ENCODE results near the gene GALK2.
"Not testable (repeated sequence)": the region's sequence is repeated elsewhere in the genome, so short reads cannot be mapped to it uniquely, and the experiment has no call there.

The GALK2 gene

GRCh38 chr15:49215768-49216739 is 46.0 kb downstream of the GALK2 start:
- FAIRE-seq (peak; percentile 86), DNase-seq (ENCODE audit: low spot score) (peak; percentile 70)

GRCh38 chr15:49223536-49224274 is 53.7 kb downstream of the GALK2 start:
- no peak for FAIRE-seq
- no peak for DNase-seq (ENCODE audit: low spot score)

- no peak for DNase-seq (ENCODE audit: low spot score)
- FAIRE-seq: no peak
These were observed 55.7 kb downstream of the GALK2 start for GRCh38 chr15:49225572-49226281.

- FAIRE-seq (no peak), DNase-seq (ENCODE audit: low spot score) (no peak)
These were observed 57.6 kb downstream of the GALK2 start for GRCh38 chr15:49227602-49228001.

GRCh38 chr15:49229922-49230321 is 59.9 kb downstream of the GALK2 start:
- DNase-seq (ENCODE audit: low spot score): no peak
- FAIRE-seq: no peak

GRCh38 chr15:49232236-49232806 is 62.3 kb downstream of the GALK2 start:
- FAIRE-seq (no peak), DNase-seq (ENCODE audit: low spot score) (no peak)

- FAIRE-seq (peak; percentile 53), DNase-seq (ENCODE audit: low spot score) (peak; percentile 60)
These were observed 65.5 kb downstream of the GALK2 start for GRCh38 chr15:49235446-49236124.

- DNase-seq (ENCODE audit: low spot score): no peak
- no peak for FAIRE-seq
These were observed 66.8 kb downstream of the GALK2 start for GRCh38 chr15:49236869-49237268.

GRCh38 chr15:49238342-49238741 is 68.3 kb downstream of the GALK2 start:
- DNase-seq (ENCODE audit: low spot score): no peak
- no peak for FAIRE-seq

GRCh38 chr15:49239105-49239504 is 69.1 kb downstream of the GALK2 start:
- FAIRE-seq: no peak
- no peak for DNase-seq (ENCODE audit: low spot score)

- FAIRE-seq (no peak), DNase-seq (ENCODE audit: low spot score) (no peak)
These were observed 72.8 kb downstream of the GALK2 start for GRCh38 chr15:49242820-49243219.

- FAIRE-seq (no peak), DNase-seq (ENCODE audit: low spot score) (no peak)
These were observed 77.6 kb downstream of the GALK2 start for GRCh38 chr15:49247556-49248110.

- FAIRE-seq (no peak), DNase-seq (ENCODE audit: low spot score) (no peak)
These were observed 78.2 kb downstream of the GALK2 start for GRCh38 chr15:49248291-49248690.

GRCh38 chr15:49255966-49256759 is 86.1 kb downstream of the GALK2 start:
- FAIRE-seq: no peak
- DNase-seq (ENCODE audit: low spot score): no peak

- not testable (repeated sequence) for FAIRE-seq
These were observed 95.1 kb downstream of the GALK2 start for GRCh38 chr15:49265117-49265516.

GRCh38 chr15:49265911-49266310 is 95.9 kb downstream of the GALK2 start:
- no peak for DNase-seq (ENCODE audit: low spot score)
- no peak for FAIRE-seq

More at GRCh38 chr15:49265117-49265516, 95.1 kb downstream of the GALK2 start:
- not testable (repeated sequence) for DNase-seq (ENCODE audit: low spot score)

GRCh38 chr15:49270541-49271421 is 100.7 kb downstream of the GALK2 start:
- no peak for DNase-seq (ENCODE audit: low spot score)
- FAIRE-seq: no peak

- DNase-seq (ENCODE audit: low spot score) (no peak), FAIRE-seq (no peak)
These were observed 103.8 kb downstream of the GALK2 start for GRCh38 chr15:49273734-49274318.
